ENCODE measurements around the gene CNKSR1.

The CNKSR1 gene

GRCh38 chr1:26197813-26198212, 20.5 kb downstream of the CNKSR1 start:
- H3K4me2 ChIP-seq (ENCODE audit: low read length): no peak overlapping the region
- no peaks in the 10 kb centered on the region for H3K36me3 ChIP-seq (ENCODE audit: insufficient read depth, low read length)
- H4K20me1 ChIP-seq (ENCODE audit: insufficient read depth, low read length): no peaks in the 10 kb centered on the region
- H3K79me2 ChIP-seq (ENCODE audit: insufficient read depth, low read length): no peaks in the 10 kb centered on the region
- TF ChIP-seq EZH2 (IDR thresholded peaks at IDR 0.05; ENCODE audit: borderline replicate concordance, low read length): no peak
- TF ChIP-seq CTCF (IDR thresholded peaks at IDR 0.05; ENCODE audit: low read length): no peak
- no peaks in the 10 kb centered on the region for H3F3A ChIP-seq (ENCODE audit: insufficient read depth, low read length)
- no peaks in the 10 kb centered on the region for H3K9me2 ChIP-seq (ENCODE audit: low read depth, low read length)
- H3K4me3 ChIP-seq (ENCODE audit: low read depth, low read length, poor library complexity, severe bottlenecking): no peak overlapping the region
- H3K27me3 ChIP-seq (ENCODE audit: insufficient read depth, low read length): no peaks in the 10 kb centered on the region; the same call in 1 of the 2 replicates
- no peak overlapping the region for H3K9ac ChIP-seq (ENCODE audit: low read length)
- H3K9me3 ChIP-seq (ENCODE audit: low read length): no peaks in the 10 kb centered on the region
- no peak overlapping the region for H2AFZ ChIP-seq (ENCODE audit: low read length)
- H3K27ac ChIP-seq (ENCODE audit: low read depth, low read length, poor library complexity, severe bottlenecking): no peak overlapping the region
- H3K4me1 ChIP-seq (ENCODE audit: insufficient read depth, low read length, severe bottlenecking): no peaks in the 10 kb centered on the region

- Histone ChIP-seq H3K9me3 (ENCODE audit: low read length) (no peaks in the 10 kb centered on the region), H3K36me3 (ENCODE audit: insufficient read depth, low read length) (no peaks in the 10 kb centered on the region), H4K20me1 (ENCODE audit: insufficient read depth, low read length) (no peaks in the 10 kb centered on the region), H2AFZ (ENCODE audit: low read length) (no peak overlapping the region), H3K4me2 (ENCODE audit: low read length) (no peak overlapping the region), H3K27ac (ENCODE audit: low read depth, low read length, poor library complexity, severe bottlenecking) (no peak overlapping the region), H3K4me1 (ENCODE audit: insufficient read depth, low read length, severe bottlenecking) (no peaks in the 10 kb centered on the region), H3K79me2 (ENCODE audit: insufficient read depth, low read length) (no peaks in the 10 kb centered on the region), H3K27me3 (ENCODE audit: insufficient read depth, low read length) (no peaks in the 10 kb centered on the region; the same call in 1 of the 2 replicates), H3F3A (ENCODE audit: insufficient read depth, low read length) (no peaks in the 10 kb centered on the region), H3K4me3 (ENCODE audit: low read depth, low read length, poor library complexity, severe bottlenecking) (no peak overlapping the region), H3K9me2 (ENCODE audit: low read depth, low read length) (no peaks in the 10 kb centered on the region), H3K9ac (ENCODE audit: low read length) (no peak overlapping the region)
- TF ChIP-seq CTCF (IDR thresholded peaks at IDR 0.05; ENCODE audit: low read length) (no peak), EZH2 (IDR thresholded peaks at IDR 0.05; ENCODE audit: borderline replicate concordance, low read length) (no peak)
Measured at GRCh38 chr1:26200413-26200812, 23.1 kb downstream of the CNKSR1 start.

GRCh38 chr1:26203642-26204318, 26.5 kb downstream of the CNKSR1 start:
- H3K4me1 ChIP-seq (ENCODE audit: insufficient read depth, low read length, severe bottlenecking): no peaks in the 10 kb centered on the region
- no peak overlapping the region for H3K27ac ChIP-seq (ENCODE audit: low read depth, low read length, poor library complexity, severe bottlenecking)
- no peak overlapping the region for H3K4me2 ChIP-seq (ENCODE audit: low read length)
- H4K20me1 ChIP-seq (ENCODE audit: insufficient read depth, low read length): no peaks in the 10 kb centered on the region
- TF ChIP-seq EZH2 (IDR thresholded peaks at IDR 0.05; ENCODE audit: borderline replicate concordance, low read length): no peak
- peak; percentile 25; the same call in 1 of the 2 replicates for TF ChIP-seq CTCF (IDR thresholded peaks at IDR 0.05; ENCODE audit: low read length)
- H3K9me3 ChIP-seq (ENCODE audit: low read length): no peaks in the 10 kb centered on the region
- no peak overlapping the region for H3K4me3 ChIP-seq (ENCODE audit: low read depth, low read length, poor library complexity, severe bottlenecking)
- H2AFZ ChIP-seq (ENCODE audit: low read length): no peak overlapping the region
- no peaks in the 10 kb centered on the region for H3K36me3 ChIP-seq (ENCODE audit: insufficient read depth, low read length)
- H3K79me2 ChIP-seq (ENCODE audit: insufficient read depth, low read length): no peaks in the 10 kb centered on the region
- no peak overlapping the region for H3K9ac ChIP-seq (ENCODE audit: low read length)
- no peaks in the 10 kb centered on the region for H3K9me2 ChIP-seq (ENCODE audit: low read depth, low read length)
- no peaks in the 10 kb centered on the region for H3F3A ChIP-seq (ENCODE audit: insufficient read depth, low read length)
- no peaks in the 10 kb centered on the region; the same call in 1 of the 2 replicates for H3K27me3 ChIP-seq (ENCODE audit: insufficient read depth, low read length)
